ENCODE measurements around the gene SAMD8.

Gene SAMD8

GRCh38 chr10:75111365-75111906 lies at the start of gene SAMD8:
TSS of gene SAMD8 (plus strand) at chr10:75111656. CDS start at chr10:75150529, 38,873 bp downstream.
- peak; percentile 98 for DNase-seq

- no peak for DNase-seq
Measured at GRCh38 chr10:75061709-75062505, 49.5 kb upstream of the SAMD8 start.

GRCh38 chr10:75062506-75063299 lies 48.8 kb upstream of the SAMD8 start:
- no peak for DNase-seq

GRCh38 chr10:75063461-75064230 lies 47.8 kb upstream of the SAMD8 start:
- no peak for DNase-seq

- no peak for DNase-seq
Measured at GRCh38 chr10:75065076-75065475, 46.4 kb upstream of the SAMD8 start.

GRCh38 chr10:75066271-75066670 lies 45.2 kb upstream of the SAMD8 start:
- no peak for DNase-seq

- no peak for DNase-seq
Measured at GRCh38 chr10:75067272-75067671, 44.2 kb upstream of the SAMD8 start.

- DNase-seq: no peak
Measured at GRCh38 chr10:75068523-75068922, 42.9 kb upstream of the SAMD8 start.

GRCh38 chr10:75070476-75070875 lies 41.0 kb upstream of the SAMD8 start:
- no peak for DNase-seq

- DNase-seq: no peak
Measured at GRCh38 chr10:75070961-75071428, 40.5 kb upstream of the SAMD8 start.

GRCh38 chr10:75071756-75072155 lies 39.7 kb upstream of the SAMD8 start:
- DNase-seq: no peak

GRCh38 chr10:75072727-75073126 lies 38.7 kb upstream of the SAMD8 start:
- no peak for DNase-seq

- no peak for DNase-seq
Measured at GRCh38 chr10:75073442-75073841, 38.0 kb upstream of the SAMD8 start.

GRCh38 chr10:75074711-75075445 lies 36.6 kb upstream of the SAMD8 start:
- DNase-seq: no peak

GRCh38 chr10:75076348-75076747 lies 35.1 kb upstream of the SAMD8 start:
- DNase-seq: no peak

GRCh38 chr10:75079436-75080083 lies 31.9 kb upstream of the SAMD8 start:
- DNase-seq: no peak

- no peak for DNase-seq
Measured at GRCh38 chr10:75080554-75080953, 30.9 kb upstream of the SAMD8 start.

GRCh38 chr10:75081379-75081778 lies 30.1 kb upstream of the SAMD8 start:
- DNase-seq: no peak

GRCh38 chr10:75083972-75084833 lies 27.3 kb upstream of the SAMD8 start:
- no peak for DNase-seq

GRCh38 chr10:75084834-75085384 lies 26.5 kb upstream of the SAMD8 start:
- DNase-seq: no peak
